GM21528 (cell line): ENCODE data around the gene NRN1.
"Not testable (repeated sequence)": the region's sequence is repeated elsewhere in the genome, so short reads cannot be mapped to it uniquely, and the experiment has no call there.

ENCODE experiments used
- ATAC-seq: cut with Tn5 transposase; IDR thresholded peaks from one replicate; pipeline ENCODE4 v1.9.1; 2021; ENCODE audit warnings: mild to moderate bottlenecking, moderate library complexity; ENCODE audit not compliant: unreplicated experiment, low FRiP score

Gene NRN1

DNA sequence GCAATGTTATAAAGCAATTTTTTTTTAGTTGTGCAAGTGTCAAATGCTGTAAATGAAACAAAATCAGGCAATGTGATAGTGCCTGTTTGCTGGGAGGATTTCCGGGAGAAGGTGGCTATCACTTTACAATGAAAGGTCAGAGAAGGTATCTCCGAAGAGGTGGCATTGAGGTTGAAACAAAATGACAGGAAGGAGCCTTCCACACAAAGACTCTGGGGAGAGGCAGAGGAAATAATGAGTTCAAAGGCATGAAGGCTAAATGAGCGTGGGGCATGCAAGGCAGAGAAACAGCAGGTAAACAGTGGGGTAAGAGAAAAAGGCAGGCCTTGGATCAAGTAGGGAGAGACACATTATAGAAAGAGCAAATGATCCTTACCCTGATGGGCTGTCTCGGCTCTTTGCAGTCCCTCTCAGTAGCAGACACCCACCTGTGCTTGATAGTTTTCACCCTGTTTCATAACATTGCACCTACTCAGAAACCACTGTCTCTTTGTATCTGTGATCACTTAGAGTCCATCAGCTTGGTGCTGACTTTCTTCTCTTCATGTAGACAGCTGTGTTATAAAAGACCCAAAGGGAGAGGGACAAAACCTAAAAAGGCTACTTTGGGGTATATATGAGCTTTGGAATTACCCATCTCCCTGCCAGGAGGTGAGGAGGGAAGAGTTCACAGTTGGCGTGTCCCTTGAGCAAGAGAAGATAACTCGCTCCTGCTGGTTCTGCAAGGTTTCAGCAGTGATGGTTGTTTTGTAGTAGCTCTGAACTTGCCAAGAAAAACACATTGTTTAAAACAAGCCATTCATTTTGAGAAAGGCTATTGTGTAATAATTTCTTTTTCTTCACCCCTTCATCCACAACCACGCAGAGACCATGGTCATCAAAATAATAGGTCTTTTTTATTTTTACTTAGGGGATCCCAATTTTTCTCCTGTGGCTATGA is 22.3 kb downstream of the NRN1 start:
- ATAC-seq = no peak

DNA sequence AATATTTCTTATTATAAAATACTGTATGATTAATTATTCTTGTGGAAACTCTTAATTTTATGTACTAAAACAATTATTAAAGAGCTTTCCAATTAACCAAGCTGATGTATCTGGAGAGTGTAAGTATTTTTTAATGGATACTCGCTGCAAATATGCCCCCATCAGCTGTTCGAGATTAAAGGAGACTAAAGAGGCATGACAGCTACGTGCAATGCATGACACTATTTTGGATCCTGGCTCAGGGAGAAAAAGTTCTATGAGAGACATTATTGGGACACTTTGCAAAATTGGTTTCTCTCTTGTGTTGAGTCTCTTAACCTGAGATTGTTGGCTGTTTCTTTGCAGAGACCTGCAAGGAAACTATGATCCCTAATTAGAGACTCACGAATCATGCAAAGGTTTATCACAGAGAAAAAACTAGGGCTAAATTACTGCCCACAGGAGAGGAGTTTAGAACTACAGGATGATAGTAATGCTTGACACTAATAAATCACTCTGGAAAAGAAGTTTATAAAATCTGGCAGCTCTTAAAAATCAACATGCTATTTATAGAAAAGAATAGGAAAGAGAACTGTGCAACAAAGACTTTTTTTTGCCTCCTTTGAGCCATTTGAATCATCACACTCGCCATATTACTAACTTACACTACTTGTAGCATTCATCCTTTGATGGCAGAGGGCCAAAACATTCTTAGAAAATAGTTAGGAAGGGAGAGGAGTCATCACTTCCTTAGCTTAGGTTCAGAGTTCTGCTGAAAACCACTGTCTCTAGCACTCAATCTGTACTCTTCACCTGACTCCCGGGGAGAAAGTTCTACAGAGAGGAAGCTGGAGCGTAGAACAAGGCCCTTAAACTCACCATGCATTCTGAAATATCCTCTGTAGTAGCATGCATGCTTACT is 25.3 kb downstream of the NRN1 start:
- ATAC-seq = no peak

DNA sequence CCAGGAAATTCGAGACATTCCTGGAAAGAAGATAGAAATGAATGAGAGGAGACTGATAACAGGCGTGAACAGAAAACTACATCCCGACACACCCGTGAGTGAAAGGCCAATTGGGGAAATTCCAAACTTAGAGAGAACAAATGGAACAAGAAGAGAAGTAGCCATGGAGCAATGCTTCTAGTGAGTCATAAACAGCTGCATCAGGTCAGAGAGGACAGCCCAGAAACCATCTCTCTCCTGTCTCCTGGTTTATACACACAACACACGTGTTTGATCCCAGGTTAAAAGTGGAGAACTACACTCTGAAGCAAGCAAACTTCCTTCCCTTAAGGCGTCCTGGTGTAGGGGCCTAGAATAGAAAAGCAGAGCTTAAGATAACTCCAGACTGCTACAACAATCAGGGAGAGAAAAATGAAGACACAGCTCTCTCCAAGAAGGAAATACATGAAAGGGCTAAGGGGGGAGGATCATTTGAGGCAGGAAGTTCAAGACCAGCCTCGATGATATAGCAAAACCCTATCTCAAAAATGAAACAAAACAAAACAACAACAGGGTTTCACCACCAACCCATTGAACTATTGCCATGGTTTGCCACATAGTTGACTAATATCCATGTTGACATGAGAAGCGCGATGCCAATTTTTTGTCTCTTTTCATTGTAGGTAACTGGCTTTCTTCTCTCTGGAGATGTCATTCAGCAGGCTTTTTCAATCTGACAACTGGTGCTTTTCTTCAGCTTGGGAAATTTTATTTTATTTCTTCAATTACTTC is 26.9 kb downstream of the NRN1 start:
- no peak for ATAC-seq

DNA sequence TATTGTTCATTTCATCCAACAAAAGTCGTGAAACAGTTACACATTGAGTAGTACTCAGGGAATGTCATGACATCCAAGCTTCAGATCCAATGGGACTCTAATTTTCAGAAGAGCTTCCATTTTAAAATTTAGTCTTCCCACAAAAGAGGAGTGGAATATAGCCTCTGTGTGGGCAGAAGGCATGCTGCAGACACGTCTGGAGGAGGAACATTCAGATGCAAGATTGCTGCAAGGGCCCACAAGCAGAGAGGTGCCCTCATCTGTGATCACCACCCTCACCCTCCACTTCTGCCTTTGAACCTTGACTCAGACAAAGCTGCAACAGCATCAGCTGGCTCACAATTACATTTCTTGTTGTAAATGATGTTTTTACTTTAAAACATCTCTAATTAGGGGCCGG is 29.9 kb downstream of the NRN1 start:
- ATAC-seq = no peak

DNA sequence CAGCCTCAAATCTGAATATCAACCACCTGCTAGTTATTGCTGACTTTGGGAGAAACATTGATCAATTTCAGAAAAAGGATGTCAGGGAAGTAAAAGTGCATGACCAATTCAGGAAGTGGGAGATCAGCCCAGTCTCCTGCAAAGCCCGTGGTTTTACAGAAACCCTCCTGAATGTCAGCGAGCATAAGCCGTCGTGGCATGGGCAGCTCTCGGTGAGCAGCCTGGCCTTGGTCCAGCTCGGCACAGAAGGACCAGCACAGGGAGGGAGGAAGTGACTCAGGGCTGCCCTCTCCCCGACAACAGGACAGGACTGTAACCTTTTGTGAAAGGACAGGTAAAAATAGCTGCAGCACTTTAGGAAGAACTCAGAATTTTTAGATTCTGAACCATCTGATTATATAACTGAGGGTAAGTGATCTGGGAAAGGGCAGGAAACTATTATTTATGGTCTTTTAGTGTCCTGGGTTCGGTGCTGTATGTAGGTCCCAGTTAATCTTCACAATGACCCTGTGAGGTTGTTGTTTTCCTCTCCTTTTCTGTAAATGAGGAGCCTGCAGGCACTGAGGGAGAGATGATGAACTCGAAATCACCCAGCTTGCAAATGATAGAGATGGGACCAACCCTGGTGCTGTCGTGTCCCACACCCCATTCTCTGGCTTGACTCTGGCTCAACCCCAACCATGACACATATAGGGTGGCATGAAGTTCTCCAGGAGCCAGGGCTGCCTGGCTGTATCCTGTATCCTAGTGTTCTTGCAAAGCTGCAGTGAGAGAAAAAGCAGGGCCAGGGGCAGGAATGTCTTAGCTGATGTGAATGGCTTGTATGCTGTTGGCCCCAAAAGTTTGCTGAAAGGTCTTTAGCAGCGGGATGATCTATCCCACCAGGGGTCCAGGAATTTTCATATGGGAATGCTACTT is 37.6 kb downstream of the NRN1 start:
- no peak for ATAC-seq

DNA sequence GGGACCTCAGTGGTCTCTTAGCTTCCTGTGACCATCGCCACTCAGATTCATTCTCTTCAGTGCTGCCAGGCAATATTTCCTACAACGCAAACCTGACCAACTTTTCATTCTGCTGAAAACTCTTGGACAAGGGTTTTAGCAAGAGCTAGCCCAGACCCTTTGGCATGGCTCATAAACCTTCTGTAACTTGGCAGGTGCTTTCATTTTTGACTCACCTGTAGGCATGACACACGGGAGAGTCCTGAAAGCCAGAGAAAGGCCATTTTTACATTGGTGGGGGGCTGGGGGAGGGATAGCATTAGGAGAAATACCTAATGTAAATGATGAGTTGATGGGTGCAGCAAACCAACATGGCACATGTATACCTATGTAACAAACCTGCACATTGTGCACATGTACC is 38.7 kb downstream of the NRN1 start:
- ATAC-seq = not testable (repeated sequence)

DNA sequence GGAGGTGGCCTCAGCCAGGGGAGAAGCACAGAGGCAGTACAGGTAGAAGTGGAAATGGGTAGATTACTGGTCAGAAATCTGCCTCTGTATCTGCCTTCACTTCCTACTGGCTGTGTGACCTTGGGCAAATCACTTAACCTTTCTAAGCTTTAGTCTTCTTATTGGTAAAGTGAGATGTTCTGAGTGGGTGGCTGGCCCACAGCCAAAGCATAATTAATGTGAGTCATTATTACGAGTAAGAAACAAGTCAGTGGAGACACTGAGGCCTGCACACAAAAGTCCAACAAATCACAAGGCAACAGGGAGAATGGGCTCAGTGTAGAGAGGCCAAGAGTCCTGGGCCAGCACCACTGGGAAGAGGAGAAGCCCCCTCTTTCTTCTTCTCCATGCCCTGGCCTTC is 39.1 kb downstream of the NRN1 start:
- no peak for ATAC-seq

DNA sequence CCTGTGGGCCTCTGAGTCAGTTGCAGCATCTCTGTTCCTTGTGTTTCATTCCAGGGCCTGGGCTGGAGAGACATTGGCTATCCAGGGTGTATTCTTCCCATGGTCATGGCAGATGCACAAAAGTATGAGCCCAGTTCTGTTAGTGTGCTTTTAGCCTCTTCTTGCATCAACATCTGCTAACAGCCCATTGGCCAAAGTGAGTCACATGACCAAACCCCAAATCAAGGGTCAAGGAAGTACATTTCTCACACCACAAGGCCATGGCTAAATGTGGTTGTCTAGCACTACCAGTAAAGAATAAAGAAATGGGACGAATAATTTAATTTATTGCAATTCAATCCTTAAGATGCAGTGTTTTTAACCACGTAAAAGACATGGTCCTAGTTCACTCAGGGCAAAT is 43.9 kb downstream of the NRN1 start:
- ATAC-seq = no peak

DNA sequence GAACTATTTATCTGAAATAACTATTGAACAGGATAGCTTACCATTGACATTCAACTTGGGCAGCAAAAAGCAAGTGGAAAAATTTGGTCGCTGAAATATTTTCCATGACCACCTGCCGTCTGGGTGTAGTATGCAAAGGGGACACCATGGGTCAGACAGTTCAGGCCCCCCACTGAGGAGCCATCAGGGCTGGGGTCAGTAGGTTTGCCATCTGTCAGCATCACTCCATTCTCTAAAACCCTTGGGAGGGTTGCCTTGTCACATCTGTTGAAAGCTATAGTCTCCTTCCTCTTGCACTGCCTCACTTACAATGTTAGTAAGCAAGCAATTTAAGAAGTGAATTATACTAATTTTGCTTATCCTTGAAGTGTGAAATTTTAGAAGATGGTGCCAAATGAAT is 44.9 kb downstream of the NRN1 start:
- no peak for ATAC-seq

DNA sequence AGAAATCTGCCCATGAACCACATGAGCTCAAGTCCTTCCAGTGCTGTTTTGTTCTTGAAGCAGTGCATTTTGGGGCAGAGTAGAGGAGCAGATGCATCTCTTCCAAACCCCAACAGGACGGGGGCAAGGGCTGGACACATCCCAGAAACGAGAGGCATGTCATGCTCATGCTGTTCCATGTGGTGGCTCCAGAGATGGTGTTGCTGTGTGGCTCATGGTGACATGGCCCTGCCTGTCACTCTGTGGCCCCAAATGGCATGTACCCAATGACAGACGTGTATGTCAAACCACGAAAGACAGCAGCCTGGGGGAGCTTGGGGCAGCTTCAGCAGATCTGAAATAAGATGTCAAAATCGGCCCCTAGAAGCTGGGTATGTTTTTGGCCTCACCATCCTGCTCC is 46.3 kb downstream of the NRN1 start:
- no peak for ATAC-seq

DNA sequence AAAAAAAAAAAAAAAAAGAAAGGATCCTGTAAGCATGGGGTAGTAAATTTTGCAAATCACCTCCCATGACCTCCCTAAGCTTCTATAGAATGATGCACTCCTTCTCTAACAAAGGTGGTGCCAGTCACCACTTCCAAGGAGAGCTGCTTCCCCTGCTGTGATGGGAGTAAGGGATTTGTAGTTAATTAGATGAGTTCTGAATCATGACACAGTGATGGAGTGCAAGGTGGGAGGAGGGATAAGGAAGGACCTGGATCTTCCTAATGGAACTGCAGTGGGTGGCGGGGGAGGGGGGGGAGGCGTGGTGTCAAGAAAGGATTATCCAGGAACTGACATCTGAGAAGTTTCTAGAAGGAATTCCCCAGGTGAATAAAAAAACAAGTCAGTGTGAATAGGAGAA is 47.8 kb downstream of the NRN1 start:
- ATAC-seq = no peak

DNA sequence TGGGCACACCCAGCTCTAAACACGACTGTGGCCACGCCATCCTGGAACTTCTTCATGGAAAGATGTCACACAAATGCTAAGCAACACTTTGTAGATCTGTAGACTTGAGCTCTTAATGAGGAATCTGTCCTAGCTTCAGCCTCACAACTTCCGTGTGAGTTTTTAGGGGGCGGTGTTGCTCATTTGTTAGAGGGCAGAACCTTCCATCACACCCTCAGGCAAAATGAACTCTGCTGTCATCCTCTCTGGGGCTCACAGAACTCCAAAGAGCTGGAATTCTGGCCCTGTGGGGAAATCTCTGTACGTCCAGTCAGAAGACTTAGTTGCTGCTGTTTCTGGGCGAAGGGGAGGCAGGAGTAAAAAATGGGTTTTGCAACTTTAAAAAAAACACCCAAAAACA is 49.8 kb downstream of the NRN1 start:
- ATAC-seq = no peak

DNA sequence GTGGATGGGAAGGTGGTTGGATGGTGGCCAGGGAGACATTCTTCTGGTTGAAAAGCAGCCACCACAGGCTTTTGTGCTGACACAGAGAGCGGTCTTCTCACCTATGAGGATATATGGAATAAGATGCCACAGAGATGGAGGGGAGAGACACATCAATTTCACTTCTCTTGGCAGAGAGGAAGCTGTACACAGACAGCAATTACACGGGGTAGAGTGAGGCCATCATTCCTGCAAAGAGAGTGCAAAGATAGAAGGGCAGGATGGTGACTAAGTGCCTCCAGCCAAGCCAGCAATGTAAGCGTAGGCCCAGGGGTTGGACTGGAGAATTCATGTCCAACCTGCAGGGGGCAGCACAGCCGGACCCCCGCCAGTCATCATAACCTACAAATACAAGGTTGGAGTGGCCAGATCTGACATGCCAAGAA is 56.4 kb downstream of the NRN1 start:
- ATAC-seq = no peak
